IPS DF 6.9 (cell line): Measurements from ENCODE around the gene BCAS3.

Source experiments
- DNase-seq: peaks from one replicate; pipeline ENCODE4 v3.0.0-alpha.2; 2013; ENCODE audit warnings: low read depth, low spot score
- H3K27ac ChIP-seq: one replicate; pipeline ENCODE4 v1.5.1; 2013; ENCODE audit warnings: low read length, control low read depth
- H3K27me3 ChIP-seq: 2 replicates; pipeline ENCODE4 v1.6.1; 2013; ENCODE audit warnings: mild to moderate bottlenecking, low read length; ENCODE audit not compliant: control insufficient read depth, insufficient read depth
- H3K36me3 ChIP-seq: 2 replicates; pipeline ENCODE4 v1.6.1; 2013; ENCODE audit warnings: low read length; ENCODE audit not compliant: control insufficient read depth, insufficient read depth
- H3K4me1 ChIP-seq: 2 replicates; pipeline ENCODE4 v1.6.1; 2013; ENCODE audit warnings: low read length; ENCODE audit not compliant: control insufficient read depth, insufficient read depth
- H3K4me3 ChIP-seq: 2 replicates; pipeline ENCODE4 v1.5.1; 2013; ENCODE audit warnings: mild to moderate bottlenecking, low read length
- H3K9me3 ChIP-seq: 2 replicates; pipeline ENCODE4 v1.6.1; 2013; ENCODE audit warnings: low read length, inconsistent platforms; ENCODE audit not compliant: control insufficient read depth, insufficient read depth
- WGBS: extraction: QIAGEN DNeasy Blood & Tissue Kit; methylation state at CpG from one replicate; pipeline ENCODE4 v1.1.7; 2013; ENCODE audit warnings: mixed read lengths, missing lambda C conversion rate; ENCODE audit not compliant: insufficient read length, insufficient coverage; 5-methylcytosine and 5-hydroxymethylcytosine counted together

Gene BCAS3

DNA sequence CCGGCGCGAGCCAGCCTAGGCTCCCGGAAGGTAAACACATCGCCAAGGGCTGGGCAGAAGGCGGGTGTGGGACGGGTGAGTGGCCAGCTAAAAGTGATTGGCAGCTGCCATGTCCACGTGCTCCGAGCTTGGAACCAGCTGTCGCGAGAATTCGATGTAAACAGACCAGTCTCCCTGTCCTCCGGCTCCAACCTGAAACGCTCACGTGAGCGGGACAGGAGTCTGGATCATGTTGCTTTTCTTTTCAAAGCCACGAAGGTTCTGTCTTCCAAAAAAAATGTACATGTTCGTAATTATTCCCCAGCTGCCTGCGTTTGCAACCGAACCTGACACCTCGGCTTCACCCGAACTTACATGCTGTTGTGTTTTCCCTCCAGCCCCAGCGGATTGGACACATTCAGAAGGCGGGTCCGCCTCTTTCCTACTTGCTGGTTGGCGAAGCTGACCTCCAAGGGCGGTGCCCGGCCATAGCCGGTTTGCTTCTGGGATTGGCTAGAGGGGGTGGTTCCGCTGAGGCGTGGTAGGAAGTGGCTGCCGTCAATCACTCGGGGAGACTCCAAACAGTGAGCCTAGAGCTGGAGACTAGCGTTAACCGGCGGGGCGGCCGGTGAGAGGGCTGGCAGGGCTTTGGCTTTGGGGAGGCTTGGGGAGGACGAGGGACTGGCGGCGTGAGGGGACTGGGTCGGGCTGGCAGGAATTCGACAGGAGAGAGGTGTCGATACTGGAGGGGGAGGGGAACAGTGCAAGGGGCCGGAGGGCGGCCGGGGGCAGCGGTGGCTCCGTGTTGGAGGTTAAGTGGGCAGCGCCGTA lies at the start of gene BCAS3:
TSS of gene BCAS3 (plus strand) at position 544 of the 810 bp plus-strand sequence.
- DNase-seq: peak; percentile 98
- Histone ChIP-seq H3K27ac (no peak within 1 kb of the TSS), H3K27me3 (no peaks in the 10 kb centered on the region), H3K4me3 (peak within 1 kb of the TSS; percentile 79; the same call in 1 of the 2 replicates), H3K9me3 (no peaks in the 10 kb centered on the region), H3K36me3 (no peaks in the 10 kb centered on the region), H3K4me1 (no peaks in the 10 kb centered on the region)
- WGBS: no CpG with 5 or more reads among the region's 51 CpGs

DNA sequence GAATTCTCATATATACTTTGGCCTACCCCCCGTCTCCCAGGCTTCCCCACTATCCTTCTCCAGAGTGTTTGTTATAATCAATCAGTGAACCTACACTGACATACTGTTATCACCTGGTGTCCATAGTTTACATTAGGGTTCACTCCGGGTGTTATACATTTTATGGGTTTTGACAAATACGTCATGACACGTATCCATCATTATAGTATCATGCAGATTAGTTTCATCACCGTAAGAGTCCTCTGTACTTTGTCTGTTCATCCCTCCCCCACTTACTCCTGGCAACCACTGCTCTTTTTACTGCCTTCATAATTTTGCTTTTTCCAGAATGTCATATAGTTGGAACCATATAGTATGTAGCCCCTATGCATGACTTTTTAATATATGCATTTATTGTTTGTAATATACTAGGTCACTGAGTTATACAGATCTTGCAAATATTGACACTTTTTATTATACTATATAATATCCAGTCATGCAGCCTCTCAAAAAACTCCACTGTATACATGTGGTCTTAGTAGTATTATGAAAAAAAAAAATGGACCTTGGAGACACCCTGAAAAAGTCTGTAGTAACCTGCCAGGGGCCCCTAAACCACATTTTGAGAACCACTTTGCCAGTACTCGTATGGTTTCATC lies 49.3 kb upstream of the BCAS3 start:
- Histone ChIP-seq H3K27ac (no peak overlapping the region), H3K27me3 (no peaks in the 10 kb centered on the region), H3K9me3 (no peaks in the 10 kb centered on the region), H3K4me1 (no peaks in the 10 kb centered on the region), H3K36me3 (no peaks in the 10 kb centered on the region), H3K4me3 (no peak overlapping the region)
- DNase-seq: no peak
- WGBS: no CpG with 5 or more reads among the region's 6 CpGs

DNA sequence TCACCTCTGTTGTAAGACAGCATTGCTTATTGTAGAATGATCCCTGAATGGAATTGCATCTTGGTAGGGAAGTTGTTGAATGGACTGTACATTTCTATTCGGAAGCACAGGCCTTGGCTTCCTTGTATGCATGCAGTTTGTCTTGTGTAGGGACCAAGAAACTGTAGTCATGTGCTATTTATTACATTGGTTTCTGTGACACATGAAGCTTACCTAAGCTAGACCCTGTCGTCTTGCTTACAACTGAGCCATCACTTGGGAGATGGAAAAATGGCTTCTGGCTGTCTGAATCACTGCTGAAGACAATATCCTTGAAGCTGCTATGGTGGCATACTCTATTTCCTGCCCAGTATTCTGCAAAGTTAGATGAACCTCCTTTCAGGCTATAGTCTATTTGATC lies 48.5 kb upstream of the BCAS3 start:
- no peaks in the 10 kb centered on the region for H3K27me3 ChIP-seq
- H3K36me3 ChIP-seq: no peaks in the 10 kb centered on the region
- H3K9me3 ChIP-seq: no peaks in the 10 kb centered on the region
- no peaks in the 10 kb centered on the region for H3K4me1 ChIP-seq
- no peak overlapping the region for H3K4me3 ChIP-seq
- DNase-seq: no peak
- WGBS: no CpG with 5 or more reads among the region's 2 CpGs
- H3K27ac ChIP-seq: no peak overlapping the region

DNA sequence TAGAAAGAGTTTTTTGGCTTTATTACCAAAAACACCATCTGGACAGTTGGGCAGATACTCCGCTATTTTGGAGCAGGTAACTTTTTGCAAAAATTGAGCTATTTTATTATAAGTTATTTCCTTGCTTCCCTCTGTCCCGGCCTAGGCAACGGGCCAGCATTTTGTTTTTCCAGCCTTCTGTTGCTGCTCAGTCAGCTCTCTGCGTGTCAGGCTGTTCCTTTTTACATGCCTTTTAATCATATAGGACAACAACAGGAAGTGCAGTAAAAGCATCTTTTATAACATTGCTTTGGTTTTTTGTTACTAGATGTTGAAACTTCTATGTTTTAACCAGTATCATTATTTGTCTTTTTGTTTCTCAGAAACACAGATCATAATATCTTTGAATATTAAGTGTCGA lies 47.3 kb upstream of the BCAS3 start:
- WGBS: no CpG with 5 or more reads among the region's 5 CpGs
- Histone ChIP-seq H3K4me1 (no peaks in the 10 kb centered on the region), H3K9me3 (no peaks in the 10 kb centered on the region), H3K27ac (no peak overlapping the region), H3K4me3 (no peak overlapping the region), H3K27me3 (no peaks in the 10 kb centered on the region), H3K36me3 (no peaks in the 10 kb centered on the region; the same call in 1 of the 2 replicates)
- no peak for DNase-seq

DNA sequence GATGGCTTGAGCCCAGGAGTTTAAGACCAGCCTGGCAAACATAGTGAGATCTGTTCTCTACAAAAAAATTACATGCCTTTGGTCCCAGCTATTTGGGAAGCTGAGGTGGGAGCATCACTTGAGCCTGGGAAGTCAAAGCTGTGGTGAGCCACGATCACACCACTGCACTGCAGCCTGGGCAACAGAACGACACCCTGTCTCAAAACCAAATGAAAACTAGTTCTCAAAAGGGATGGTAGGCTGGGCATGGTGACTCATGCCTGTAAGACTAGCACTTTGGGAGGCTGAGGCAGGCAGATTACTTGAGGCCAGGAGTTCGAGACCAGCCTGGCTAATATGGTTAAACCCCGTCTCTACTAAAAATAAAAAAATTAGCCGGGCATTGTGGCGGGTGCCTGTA lies 46.5 kb upstream of the BCAS3 start:
- no CpG with 5 or more reads among the region's 6 CpGs for WGBS
- Histone ChIP-seq H3K27ac (no peak overlapping the region), H3K4me3 (no peak overlapping the region), H3K36me3 (no peaks in the 10 kb centered on the region; the same call in 1 of the 2 replicates), H3K27me3 (no peaks in the 10 kb centered on the region), H3K4me1 (no peaks in the 10 kb centered on the region), H3K9me3 (no peaks in the 10 kb centered on the region)
- no peak for DNase-seq

DNA sequence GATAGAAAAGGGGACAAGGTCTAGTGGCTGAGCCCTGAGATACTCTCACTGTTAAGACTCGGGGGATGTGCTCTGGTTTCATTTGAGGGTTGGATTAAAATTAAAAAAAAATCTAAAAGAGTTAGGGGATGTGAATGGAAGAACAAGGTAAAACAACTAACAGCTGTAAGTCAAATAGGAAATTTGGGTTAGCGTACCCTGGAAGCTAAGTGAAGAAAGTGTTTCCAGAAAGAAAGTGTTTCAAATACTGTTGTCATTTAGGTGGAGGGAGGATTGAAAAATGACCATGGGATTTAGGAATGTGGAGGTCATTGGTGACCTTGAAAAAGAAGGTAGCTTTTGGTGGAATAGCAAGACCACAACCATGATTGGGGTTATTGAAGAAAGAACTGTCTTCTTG lies 40.0 kb upstream of the BCAS3 start:
- no peak overlapping the region for H3K27ac ChIP-seq
- no peaks in the 10 kb centered on the region; the same call in 1 of the 2 replicates for H3K4me1 ChIP-seq
- no peaks in the 10 kb centered on the region for H3K9me3 ChIP-seq
- no peaks in the 10 kb centered on the region; the same call in 1 of the 2 replicates for H3K36me3 ChIP-seq
- no peak overlapping the region for H3K4me3 ChIP-seq
- no CpG with 5 or more reads among the region's 2 CpGs for WGBS
- no peak for DNase-seq
- H3K27me3 ChIP-seq: no peaks in the 10 kb centered on the region

DNA sequence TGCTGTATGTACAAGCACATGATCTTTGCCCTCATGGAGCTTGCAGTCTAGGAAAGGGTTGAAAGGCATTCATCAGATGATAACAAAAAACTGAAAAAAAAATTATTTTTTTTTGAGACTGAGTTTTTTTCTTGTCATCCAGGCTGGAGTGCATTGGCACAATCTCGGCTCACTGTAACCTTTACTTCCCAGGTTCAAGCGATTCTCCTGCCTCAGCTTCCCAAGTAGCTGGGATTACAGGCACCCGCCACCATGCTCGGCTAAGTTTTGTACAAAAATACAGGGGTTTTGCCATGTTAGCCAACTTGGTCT lies 38.7 kb upstream of the BCAS3 start:
- no peaks in the 10 kb centered on the region; the same call in 1 of the 2 replicates for H3K4me1 ChIP-seq
- H3K4me3 ChIP-seq: no peak overlapping the region
- H3K36me3 ChIP-seq: no peaks in the 10 kb centered on the region; the same call in 1 of the 2 replicates
- no CpG with 5 or more reads among the region's 4 CpGs for WGBS
- no peak for DNase-seq
- H3K9me3 ChIP-seq: no peaks in the 10 kb centered on the region
- H3K27ac ChIP-seq: no peak overlapping the region
- H3K27me3 ChIP-seq: no peaks in the 10 kb centered on the region

DNA sequence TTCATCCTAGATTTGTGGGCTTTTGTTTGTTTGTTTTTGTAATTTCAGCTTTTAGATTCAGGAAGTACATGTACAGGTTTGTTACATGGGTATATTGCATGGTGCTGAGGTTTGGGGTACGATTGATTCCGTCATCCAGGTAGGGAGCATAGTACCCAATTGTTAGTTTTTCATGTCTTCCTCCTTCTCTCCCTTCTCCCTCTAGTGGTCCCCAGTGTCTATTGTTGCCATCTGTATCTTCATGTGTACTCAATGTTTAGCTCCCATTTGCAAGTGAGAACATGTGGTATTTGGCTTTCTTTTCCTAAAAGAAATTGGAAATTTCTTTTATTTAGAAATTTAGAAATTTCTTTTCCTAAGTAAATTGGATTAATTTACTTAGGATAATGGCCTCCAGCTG lies 37.1 kb upstream of the BCAS3 start:
- no peak overlapping the region for H3K4me3 ChIP-seq

DNA sequence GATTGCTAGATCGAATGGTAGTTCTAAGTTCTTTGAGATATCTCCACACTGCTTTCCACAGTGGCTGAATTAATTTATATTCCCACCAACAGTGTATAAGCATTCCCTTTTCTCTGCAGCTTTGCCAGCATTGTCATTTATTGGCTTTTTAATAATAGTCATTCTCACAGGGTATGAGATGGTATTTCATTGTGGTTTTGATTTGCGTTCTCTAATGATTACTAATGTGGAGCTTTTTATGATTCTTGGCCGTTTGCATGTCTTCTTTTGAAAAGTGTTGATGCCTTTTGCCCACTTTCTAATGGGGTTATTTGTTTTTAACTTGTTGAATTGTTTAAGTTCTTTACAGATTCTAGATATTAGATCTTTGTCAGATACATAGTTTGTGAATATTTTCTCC lies 36.5 kb upstream of the BCAS3 start:
- Histone ChIP-seq H3K27ac (no peak overlapping the region), H3K4me1 (no peaks in the 10 kb centered on the region; the same call in 1 of the 2 replicates), H3K4me3 (no peak overlapping the region), H3K36me3 (no peaks in the 10 kb centered on the region), H3K27me3 (no peaks in the 10 kb centered on the region), H3K9me3 (no peaks in the 10 kb centered on the region)
- no CpG with 5 or more reads among the region's 3 CpGs for WGBS
- DNase-seq: no peak

More for the DNA sequence above, 37.1 kb upstream of the BCAS3 start:
- no peaks in the 10 kb centered on the region for H3K36me3 ChIP-seq
- H3K4me1 ChIP-seq: no peaks in the 10 kb centered on the region; the same call in 1 of the 2 replicates
- H3K9me3 ChIP-seq: no peaks in the 10 kb centered on the region
- H3K27ac ChIP-seq: no peak overlapping the region
- DNase-seq: no peak
- no peaks in the 10 kb centered on the region for H3K27me3 ChIP-seq
- WGBS: no CpG with 5 or more reads among the region's 2 CpGs

DNA sequence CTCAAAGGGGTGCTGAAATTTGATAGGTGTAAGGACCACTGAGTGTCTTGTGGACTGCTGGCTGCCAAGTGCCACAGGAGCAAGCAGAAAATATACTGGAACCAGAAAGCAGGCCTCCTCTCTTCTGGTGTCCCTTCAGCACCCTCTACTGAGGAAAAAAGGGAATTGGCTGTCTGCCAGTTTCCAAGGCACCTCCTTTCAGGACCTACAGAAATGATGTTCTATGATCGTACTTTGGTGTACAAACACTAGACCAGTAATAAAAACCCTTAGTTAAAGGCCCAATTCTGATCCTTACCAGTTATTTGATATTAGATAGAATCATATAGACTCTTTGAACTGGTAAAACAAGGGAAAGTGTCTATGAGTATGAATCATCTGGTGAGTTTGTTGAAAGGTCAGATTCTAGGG lies 35.8 kb upstream of the BCAS3 start:
- WGBS: no CpG with 5 or more reads among the region's 1 CpG
- H3K27ac ChIP-seq: no peak overlapping the region
- H3K9me3 ChIP-seq: no peaks in the 10 kb centered on the region
- H3K27me3 ChIP-seq: no peaks in the 10 kb centered on the region
- no peaks in the 10 kb centered on the region for H3K36me3 ChIP-seq
- H3K4me3 ChIP-seq: no peak overlapping the region
- DNase-seq: peak; percentile 37
- H3K4me1 ChIP-seq: no peaks in the 10 kb centered on the region; the same call in 1 of the 2 replicates
